Measurements from ENCODE around the gene COPS3. TPM values are rescaled to one million over a fixed set of nuclear protein-coding genes. Genes with fewer than 3 reads are reported as not detected.

The COPS3 gene
- total RNA-seq, result 54.0 and 69.3 TPM in 2 replicates

GRCh38 chr17:17280613-17281549, at the start of gene COPS3:
Gene COPS3, minus strand, starts transcription at chr17:17281246. Its CDS starts 60 bp downstream, at chr17:17281186.
- DNase-seq (ENCODE audit: low read depth in 2 of 2), result peak; percentile 98

DNA sequence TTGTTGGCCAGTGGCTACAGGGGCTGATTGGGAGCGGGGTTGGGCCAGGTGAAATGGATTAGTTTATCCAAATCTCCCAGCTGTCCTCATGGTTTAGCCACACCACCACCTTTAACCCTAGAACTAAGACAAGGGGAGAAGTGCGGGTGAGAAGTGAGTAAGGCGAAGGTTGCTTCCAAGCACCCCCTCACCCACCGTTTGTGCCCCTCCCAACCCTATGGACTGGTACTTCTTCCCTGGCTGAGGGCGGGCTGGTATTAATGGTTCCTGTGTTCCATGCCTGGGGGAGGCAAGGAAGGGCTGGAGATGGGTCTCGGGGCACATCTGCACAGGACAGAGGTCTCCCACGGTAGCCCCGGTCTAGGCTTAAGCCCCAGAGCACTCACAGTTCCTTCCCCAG, 47.2 kb upstream of the COPS3 start:
- DNase-seq (ENCODE audit: low read depth in 2 of 2), result no peak

DNA sequence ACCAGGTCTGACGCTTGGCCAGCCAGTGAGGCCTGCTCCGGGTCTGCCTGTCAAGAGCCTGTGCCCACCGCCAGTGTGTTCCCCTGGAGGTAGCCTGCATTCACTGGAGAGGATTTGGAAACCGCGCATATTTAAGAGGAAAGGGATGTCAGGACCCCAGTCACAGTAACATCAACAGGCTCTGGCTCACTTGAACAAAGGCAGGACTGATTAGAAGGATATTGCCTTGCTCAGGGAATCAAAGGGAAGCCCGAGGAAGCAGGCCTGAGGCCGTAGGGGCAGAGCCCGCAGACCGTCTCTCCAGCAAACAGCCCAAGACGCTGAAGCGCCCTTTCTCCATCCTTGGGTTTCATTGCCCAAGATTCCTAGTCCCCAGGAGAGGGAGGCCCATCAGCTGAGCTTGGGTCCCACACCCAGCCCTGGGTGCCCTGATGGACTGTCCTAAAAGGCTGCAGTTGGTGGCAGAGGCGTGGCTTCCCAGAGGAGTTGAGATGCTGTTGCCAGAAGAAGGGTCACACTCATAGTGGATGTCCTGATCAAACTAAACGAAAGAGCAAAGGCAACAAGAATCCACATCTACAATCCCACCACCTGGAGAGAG, 45.3 kb upstream of the COPS3 start:
- DNase-seq (ENCODE audit: low read depth in 2 of 2), result no peak

DNA sequence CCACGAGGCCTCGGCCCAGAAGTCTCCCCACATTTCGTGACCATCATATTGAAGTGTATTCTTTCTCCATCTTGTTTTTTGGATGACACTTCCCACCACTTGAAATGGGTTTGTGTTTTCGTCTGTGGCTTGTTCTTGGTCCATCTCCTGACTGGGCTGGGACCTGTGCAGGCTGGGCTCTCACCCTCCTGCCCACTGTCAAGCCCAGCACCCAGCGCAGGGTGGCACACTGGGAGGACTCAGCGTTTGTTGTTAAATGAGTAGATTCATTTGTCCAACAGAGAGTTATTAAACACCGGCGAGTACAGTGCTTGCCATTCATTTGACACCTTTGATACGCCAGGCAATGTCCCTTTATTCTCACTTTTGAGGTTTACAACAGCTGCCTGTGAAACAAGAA, 44.8 kb upstream of the COPS3 start:
- no peak for DNase-seq (ENCODE audit: low read depth in 2 of 2)

DNA sequence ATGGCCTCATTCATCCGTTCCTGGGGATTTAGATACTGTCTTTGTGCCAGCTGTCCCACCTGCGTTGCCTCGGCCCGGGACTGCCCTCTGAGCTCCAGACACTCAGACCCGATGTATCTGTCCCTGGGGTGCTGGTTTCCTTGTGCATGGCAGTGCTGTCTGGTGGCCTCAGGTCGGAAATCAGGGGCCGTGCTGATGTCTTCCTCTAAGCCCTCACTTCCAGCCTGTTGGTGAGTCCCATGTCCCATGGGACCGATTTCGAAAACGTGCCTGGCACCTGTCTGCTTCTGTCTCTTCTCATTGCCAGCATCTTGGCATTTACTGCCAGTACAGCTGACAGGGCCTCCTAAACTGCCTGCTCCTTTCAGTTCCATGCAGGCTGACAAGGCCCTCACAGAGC, 44.2 kb upstream of the COPS3 start:
- DNase-seq (ENCODE audit: low read depth in 2 of 2), result no peak

GRCh38 chr17:17324616-17325015, 43.6 kb upstream of the COPS3 start:
- no peak for DNase-seq (ENCODE audit: low read depth in 2 of 2)

DNA sequence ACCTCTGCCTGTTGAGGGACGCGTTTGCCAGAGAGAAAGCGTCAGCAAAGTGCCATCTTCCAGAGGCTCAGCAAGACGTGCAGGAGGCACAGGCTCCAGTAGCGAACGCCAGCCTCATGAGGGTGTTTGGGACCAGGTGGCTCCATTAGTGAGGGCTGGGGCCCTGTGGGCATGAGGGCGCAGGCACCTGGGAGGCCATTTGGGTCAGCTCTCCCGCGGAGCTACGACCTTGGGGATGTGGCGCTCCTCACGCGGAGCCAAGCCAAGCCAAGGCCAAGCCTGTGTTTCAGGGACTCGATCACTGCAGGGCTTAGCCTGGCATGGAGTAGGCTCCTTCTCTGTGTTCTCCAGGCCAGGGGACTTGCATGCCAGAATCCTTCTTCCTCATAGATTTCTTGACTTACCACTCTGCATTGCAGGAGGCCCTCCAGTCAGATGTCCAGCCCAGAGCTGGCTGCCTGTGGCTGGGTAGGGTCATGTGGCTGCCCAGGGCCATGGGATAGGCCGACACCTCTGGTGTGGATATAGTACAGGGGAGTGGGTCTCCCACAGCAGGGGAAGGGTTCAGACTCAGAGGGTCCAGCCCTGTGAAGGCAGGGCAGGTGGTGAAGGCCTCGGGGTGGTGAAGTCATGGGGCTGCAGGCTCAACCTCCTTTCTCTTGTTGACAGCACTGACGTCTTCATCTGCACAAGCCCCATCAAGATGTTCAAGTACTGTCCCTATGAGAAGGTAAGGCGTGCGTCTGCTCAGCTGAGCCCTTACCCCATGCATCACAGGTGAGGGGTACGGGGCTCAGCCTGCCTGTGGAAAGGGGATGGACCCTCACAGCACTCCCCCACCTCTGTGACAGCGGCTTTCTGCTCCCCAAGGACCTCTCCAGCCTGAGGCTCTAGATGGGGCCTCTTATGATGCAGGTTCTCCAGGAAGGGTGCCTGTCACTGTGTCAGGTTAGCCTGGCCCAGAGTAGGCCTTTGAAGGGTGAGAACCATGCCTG, 41.8 kb upstream of the COPS3 start:
- no peak for DNase-seq (ENCODE audit: low read depth in 2 of 2)

DNA sequence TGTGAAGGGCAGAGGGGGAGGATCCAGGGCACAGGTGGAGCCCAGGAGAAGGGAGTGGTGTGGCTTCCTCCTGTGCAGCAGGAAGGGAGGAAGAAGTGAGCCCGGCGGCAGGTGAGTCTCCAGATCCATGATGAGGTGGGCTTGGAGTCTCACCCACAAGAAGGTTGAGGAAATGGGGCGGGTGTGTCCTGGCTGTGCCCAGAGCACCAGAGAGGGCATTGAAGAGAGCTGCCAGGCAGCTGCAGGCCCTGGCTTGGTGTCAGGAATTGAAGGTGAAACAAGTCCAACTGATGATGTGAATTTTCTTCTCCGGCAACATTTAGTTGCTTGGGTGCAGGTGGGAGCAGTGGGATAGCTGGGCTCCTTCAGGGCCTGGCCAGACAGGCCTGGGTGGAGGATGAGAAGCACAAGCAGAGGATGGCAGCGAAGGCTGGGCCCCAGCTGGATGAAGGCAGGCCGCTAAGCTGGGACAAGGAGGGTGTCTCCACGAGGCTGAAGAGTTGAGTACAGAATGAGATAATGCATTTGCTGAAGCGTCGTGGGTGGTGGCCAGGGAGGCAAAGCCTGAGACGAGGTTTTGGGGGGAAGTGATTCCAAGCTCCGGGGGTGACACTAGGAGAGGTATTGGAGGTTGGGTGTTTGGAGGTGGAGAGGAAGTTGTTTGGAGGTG, 40.4 kb upstream of the COPS3 start:
- DNase-seq (ENCODE audit: low read depth in 2 of 2), result no peak

DNA sequence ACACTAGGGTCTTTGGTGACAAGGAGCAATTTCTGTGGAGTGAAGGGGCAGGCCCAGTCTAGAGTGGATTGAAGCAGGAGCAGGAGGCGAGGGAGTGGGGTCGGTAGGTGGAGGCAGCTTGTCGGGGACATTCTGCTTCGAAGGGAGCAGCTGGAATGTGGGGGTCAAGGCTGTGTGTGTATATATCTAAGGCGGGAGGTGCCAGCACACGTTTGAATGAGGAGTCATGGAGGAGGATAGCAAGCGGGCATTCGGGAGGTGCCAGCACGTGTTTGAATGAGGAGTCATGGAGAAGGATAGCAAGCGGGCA, 39.8 kb upstream of the COPS3 start:
- DNase-seq (ENCODE audit: low read depth in 2 of 2), result no peak

DNA sequence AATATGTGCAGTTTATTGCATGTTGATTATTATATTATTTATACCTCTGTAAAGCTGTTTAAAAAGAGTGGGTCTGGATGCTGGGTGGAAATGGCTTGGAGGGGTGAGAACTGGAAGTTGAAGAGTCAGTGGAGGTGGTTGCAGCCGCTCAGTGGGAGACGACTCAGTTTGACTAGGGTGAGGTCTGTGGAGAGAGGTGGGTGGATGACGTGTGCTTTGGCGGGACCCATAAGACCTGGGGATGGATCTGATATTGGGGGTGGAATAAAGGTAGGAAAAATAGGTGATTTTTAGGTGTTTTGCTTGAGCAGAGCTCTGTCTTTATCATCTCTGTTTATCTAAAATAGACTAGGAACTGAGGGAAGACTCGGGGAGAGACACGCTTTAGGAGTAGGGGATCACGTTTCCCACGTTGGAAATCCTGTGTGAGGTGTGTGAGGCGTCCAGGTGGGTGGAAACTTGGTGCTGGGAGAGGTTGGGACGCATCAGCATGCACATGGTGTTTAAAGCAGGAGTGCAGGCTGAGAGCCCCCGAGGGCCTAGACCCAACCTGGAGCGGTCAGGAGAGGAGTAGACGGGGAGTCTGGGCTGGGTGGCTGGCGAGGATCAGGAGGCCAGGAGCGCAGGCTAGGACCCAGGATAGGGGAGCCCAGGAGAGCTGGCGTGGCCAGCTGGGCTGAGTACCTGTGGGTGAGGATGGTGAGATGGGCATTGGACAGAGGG, 39.3 kb upstream of the COPS3 start:
- no peak for DNase-seq (ENCODE audit: low read depth in 2 of 2)

DNA sequence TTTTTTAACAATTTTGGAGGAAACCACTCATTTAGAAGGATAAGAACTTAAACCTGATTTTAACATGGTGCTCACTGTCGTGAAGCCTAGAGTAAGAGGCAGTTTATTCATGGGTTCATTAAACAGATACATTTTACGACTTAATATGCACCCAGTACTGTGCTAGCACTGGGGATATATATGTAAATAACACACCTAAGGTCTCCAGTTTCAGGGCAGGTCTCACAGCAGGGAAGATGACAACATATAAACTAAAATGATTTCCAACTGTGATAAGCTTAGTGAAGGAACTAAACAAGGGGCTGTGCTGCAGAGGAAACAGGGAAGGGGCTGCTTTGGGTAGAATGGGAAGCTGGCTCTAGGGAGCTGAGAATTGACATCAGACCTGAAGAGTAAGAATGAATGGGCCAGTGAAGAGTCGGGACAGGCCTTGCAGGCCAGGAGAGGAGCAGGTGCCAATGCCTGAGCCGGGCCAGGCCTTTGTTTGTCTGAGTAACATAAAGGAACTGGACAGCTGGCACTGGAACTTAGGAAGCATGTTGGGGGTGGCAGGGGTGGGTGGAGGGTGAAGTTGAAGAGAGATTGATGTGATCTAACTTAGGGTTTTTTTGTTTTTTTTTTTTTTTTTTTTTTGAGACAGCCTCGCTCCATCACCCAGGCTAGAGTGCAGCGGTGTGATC, 34.2 kb upstream of the COPS3 start:
- DNase-seq (ENCODE audit: low read depth in 2 of 2), result no peak

GRCh38 chr17:17314501-17315071, 33.5 kb upstream of the COPS3 start:
- DNase-seq (ENCODE audit: low read depth in 2 of 2), result peak; percentile 31 to 41

- DNase-seq (ENCODE audit: low read depth in 2 of 2), result peak; percentile 13 to 20
These were observed 32.4 kb upstream of the COPS3 start for GRCh38 chr17:17313350-17313991.

DNA sequence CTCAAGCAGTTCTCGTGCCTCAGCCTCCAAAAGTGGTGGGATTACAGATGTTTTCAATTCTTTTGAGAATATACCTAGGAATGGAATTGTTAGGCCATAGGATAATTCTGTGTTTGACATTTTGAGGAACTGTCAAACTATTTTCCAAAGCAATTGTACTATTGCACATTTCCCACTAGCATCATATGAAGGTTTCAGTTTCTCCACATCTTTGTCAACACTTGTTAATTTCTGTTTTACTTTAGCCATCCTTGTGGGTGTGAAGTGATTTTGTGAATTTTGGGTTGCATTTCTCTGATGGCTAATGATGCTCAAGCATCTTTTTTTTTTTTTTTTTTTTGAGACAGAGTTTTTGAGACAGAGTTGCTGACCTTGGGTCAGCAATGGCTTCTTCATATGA, 28.3 kb upstream of the COPS3 start:
- DNase-seq (ENCODE audit: low read depth in 2 of 2), result no peak

DNA sequence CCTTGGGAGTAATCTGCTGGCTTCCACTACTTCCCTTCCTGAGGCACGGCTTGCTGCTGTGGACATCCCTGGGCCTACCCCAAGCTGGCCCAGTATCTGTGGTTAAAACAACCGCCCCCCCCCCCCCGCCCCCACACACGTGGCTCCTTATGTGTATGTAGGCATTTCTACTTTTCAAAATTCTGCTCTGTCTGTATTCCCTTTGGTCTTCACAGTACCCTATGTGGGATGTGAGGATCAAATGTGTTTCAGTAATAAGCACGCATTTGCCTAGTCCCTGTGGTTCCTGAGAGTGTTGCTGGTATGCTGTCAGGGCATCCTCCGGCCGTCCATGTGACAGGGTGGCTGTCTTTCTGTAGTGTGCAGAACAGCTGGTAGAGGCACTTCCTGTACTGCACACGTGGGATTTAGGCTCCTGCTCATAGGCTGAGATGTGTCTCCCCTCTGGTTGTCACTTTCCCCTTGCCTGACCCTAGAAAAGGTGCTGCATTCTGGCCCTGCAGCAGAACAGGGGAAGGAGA, 24.3 kb upstream of the COPS3 start:
- DNase-seq (ENCODE audit: low read depth in 2 of 2), result peak in 1 of 2 donors; percentile 41

- DNase-seq (ENCODE audit: low read depth in 2 of 2), result no peak
These were observed 23.5 kb upstream of the COPS3 start for GRCh38 chr17:17304521-17304985.

DNA sequence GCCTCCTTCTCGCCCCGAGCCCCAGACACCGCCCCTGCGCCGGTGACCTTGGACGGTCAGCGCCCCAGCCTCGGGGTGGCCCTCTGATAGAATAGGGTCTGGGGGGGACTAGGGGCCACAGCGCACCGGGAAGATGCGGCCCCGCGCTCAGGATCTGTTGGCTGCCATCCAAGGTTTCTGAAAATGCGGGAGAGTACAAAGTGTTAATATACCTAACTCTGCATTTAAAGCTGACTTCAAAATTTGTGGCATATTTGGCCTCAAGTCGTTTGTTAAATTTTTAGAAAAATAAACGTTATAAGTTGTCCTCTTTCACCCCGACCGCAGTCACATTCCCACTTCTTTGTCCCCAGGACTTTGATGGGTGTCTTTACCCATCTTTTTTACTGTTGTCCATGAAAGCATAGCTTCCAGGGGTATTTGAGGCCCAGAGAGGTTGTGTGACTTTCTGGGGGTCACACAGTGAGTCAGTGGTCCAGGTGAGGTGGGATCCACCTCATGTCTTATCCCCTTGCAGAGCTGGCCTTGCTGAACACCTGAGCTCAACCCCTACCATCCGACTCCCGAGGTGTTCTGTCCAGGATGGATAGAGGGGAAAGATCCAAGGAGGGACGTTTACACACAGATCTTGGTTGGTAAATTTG, 22.9 kb upstream of the COPS3 start:
- no peak for DNase-seq (ENCODE audit: low read depth in 2 of 2)

Measured in lung microvascular endothelial cell (primary cell).